ENCODE data around the gene DNAH14.
"Not testable (repeated sequence)": the region's sequence is repeated elsewhere in the genome, so short reads cannot be mapped to it uniquely, and the experiment has no call there.

Gene DNAH14

DNA sequence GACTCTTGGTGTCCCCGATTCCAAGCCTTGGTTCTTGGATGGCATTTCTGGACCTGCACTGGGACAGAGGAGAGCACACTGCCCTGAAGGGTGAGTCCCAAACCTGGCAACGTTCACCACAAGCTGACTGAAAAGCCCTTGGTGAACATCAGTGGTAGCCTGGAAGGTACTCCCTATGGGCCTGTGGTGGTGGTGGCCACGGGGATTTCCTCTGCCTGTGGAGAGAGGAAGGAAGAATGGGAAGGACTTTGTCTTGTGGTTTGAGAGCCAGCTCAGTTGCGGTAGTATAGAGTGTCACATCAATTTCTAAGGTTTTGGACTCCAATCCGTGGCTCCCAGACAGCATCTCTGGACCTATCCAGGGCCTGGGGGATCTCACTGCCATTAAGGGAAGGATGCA lies 50.7 kb downstream of the DNAH14 start:
- TF ChIP-seq, protein P1, sequence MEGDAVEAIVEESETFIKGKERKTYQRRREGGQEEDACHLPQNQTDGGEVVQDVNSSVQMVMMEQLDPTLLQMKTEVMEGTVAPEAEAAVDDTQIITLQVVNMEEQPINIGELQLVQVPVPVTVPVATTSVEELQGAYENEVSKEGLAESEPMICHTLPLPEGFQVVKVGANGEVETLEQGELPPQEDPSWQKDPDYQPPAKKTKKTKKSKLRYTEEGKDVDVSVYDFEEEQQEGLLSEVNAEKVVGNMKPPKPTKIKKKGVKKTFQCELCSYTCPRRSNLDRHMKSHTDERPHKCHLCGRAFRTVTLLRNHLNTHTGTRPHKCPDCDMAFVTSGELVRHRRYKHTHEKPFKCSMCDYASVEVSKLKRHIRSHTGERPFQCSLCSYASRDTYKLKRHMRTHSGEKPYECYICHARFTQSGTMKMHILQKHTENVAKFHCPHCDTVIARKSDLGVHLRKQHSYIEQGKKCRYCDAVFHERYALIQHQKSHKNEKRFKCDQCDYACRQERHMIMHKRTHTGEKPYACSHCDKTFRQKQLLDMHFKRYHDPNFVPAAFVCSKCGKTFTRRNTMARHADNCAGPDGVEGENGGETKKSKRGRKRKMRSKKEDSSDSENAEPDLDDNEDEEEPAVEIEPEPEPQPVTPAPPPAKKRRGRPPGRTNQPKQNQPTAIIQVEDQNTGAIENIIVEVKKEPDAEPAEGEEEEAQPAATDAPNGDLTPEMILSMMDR (IDR thresholded peaks at IDR 0.05; ENCODE audit: extremely low read depth, missing control alignments), result no peak

DNA sequence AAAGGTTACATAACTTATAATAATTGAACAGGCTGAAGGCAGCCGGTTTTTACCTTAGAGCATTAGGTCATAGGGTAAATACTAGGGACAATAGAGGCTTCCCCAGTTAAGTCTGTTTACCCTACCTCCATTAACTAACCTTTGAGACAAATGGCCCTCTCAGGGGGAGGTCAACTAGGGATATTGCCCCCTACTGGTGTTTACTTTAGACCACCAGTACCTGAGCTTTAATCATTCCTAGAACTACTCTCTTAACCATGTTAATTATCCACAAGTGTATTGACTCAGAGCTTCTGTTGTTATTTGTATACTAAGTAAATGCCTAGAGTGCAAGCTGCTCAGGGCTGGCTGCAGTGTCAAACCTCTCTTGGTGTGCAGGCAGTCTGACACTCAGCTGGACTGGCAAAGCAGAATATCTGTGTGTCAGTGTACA lies 52.5 kb downstream of the DNAH14 start:
- DNase-seq (ENCODE audit: low spot score), result not testable (repeated sequence)

More for the DNA sequence above, 50.7 kb downstream of the DNAH14 start:
- no peak for DNase-seq (ENCODE audit: low spot score)

DNA sequence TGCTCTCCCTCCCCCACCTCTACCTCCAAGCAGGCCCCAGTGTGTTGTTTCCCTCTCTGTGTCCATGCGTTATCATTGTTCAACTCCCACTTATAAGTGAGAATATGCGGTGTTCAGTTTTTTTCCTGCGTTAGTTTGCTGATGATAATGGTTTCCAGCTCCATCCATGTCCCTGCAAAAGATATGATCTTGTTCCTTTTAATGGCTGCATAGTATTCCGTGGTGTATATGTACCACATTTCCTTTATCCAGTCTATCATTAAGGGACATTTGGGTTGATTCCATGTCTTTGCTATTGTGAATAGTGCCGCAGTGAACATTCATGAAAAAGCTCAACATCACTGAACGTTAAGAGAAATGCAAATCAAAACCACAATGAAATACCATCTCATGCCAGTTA lies 58.6 kb downstream of the DNAH14 start:
- TF ChIP-seq, protein P1 (IDR thresholded peaks at IDR 0.05; ENCODE audit: extremely low read depth, missing control alignments), result no peak
- no peak for DNase-seq (ENCODE audit: low spot score)

DNA sequence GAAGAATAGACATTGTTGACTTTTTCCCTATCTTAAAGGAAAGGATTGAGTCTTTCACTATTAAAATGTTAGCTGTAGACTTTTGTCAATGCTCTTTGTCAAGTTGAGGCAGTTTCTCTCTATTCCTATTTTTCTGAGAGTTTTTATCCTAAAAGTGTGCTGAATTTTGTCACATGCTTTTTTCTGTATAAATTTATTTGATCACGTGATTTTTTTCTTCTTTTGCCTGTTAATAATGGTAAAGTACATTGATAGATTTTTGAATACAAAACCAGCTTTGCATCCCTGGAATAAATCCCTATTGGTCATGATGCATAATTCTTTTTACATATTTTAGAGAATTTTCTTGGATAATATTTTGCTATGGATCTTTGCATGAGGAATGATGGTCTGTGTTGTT lies 60.1 kb downstream of the DNAH14 start:
- no peak for DNase-seq (ENCODE audit: low spot score)
- TF ChIP-seq, protein P1 (IDR thresholded peaks at IDR 0.05; ENCODE audit: extremely low read depth, missing control alignments), result no peak

DNA sequence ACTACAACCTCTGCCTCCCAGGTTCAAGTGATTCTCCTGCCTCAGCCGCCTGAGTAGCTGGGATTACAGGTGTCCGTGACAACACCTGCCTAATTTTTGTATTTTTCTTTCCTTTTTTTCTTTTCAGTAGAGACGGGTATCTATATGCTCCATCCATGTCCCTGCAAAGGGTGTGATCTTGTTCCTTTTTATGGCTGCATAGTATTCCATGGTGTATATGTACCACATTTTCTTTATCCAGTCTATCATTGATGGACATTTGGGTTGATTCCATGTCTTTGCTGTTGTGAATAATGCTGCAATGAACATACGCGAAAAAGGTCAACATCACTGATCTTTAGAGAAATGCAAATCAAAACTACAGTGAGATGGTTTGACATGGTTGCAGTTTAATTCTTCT lies 62.1 kb downstream of the DNAH14 start:
- not testable (repeated sequence) for DNase-seq (ENCODE audit: low spot score)

DNA sequence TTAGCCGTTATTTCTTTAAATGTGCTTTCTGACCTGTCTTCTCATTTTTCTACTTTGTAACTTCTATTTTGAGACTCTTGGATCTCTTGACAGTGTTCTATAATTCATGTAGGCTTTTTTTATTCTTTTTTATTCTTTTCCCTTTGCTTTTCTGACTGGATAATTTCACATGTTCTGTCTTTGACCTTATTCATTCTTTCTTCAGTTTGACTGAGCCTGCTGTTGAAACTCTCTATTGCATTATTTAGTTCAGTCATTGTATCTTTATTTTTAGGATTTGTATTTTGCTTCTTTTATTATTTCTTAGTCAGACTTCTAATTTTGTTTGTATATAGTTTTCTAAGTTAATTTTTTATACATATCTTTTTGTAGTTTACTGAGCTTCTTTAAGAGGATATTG lies 66.1 kb downstream of the DNAH14 start:
- TF ChIP-seq, protein P1 (IDR thresholded peaks at IDR 0.05; ENCODE audit: extremely low read depth, missing control alignments), result no peak
- no peak for DNase-seq (ENCODE audit: low spot score)

DNA sequence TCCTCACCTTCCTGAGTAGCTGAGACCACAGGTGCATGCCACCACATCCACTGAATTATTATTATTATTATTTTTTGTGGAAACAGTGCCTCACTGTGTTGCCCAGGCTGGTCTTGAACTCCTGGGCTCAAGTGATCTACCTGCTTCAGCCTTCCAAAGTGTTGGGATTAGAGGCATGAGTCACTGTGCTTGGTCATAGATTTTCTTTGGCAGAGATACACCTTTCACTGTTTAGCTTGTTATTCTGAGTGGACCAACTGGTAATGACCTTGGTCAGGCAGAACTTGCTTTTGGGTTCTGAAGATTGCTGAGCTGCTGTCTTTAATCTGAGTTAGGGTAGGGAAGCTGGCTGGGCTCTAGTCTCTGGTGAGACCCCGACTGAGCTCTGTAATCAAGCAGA lies 66.8 kb downstream of the DNAH14 start:
- TF ChIP-seq, protein P1 (IDR thresholded peaks at IDR 0.05; ENCODE audit: extremely low read depth, missing control alignments), result no peak
- no peak for DNase-seq (ENCODE audit: low spot score)

DNA sequence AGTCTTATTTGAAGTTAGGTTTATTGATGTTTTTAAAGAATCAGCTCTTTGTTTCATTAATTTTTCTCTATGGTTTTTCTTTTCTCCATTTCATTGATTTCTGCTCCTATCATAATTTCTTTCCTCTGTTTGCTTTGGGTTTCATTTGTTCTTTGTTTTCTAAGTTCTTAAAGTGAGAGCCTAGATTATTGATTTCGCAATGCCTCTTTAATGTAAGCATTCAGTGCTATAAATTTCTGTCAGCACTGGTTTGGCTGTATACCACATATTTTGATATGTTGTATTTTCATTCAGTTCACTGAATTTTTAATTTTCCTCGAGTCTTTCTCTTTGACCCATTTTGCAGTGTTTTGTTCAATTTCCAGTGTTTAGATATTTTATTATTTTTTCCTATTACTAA lies 68.7 kb downstream of the DNAH14 start:
- DNase-seq (ENCODE audit: low spot score), result no peak
- TF ChIP-seq, protein P1 (IDR thresholded peaks at IDR 0.05; ENCODE audit: extremely low read depth, missing control alignments), result no peak

DNA sequence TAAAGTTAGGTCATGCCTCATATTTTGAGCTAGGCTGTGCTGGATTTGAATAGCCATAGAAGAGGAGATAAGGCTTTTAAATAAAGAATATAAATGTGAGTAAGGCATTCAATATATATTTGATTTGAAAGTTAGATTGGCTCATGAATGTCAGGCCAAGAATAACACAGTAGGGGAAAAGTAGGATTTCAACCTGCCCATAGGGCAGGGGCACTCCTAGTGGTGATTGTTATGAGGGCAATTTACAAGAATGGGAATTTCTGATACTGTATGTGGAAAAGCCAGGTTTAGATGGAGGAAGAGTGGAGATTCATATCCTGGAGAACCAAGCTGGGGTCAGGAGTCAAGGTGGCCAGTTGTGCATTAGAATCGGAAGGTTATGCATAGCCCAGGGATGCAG lies 74.9 kb downstream of the DNAH14 start:
- TF ChIP-seq, protein P1 (IDR thresholded peaks at IDR 0.05; ENCODE audit: extremely low read depth, missing control alignments), result no peak
- no peak for DNase-seq (ENCODE audit: low spot score)

DNA sequence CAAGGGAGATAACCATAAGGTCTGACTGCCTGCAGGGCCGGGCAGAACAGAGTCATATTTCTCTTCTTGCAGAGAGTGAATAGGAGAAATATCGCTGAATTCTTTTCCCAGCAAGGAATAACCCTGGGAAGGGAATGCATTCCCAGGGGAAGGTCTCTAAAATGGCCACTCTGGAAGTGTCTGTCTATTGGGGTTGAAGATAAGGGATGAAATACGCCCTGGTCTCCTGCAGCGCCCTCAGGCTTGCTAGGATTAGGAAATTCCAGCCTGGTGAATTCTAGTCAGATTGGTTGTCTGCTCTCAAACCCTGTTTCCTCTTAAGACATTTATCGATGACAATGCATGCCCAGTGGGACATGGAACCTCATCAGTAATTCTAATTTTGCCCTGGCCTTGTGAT lies 76.9 kb downstream of the DNAH14 start:
- DNase-seq (ENCODE audit: low spot score), result not testable (repeated sequence)

DNA sequence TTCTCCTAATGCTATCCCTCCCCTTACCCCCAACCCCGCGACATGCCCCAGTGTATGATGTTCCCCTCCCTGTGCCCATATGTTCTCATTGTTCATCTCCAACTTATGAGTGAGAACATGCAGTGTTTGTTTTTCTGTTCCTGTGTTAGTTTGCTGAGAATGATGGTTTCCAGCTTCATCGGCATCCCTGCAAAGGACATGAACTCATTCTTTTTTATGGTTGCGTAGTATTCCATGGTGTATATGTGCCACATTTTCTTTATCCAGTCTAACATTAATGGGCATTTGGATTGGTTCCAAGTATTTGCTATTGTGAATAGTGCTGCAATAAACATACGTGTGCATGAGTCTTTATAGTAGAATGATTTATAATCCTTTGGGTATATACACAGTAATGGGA lies 78.6 kb downstream of the DNAH14 start:
- not testable (repeated sequence) for DNase-seq (ENCODE audit: low spot score)

Data from GM20000 (cell line).